Loucy (cell line): ENCODE measurements around the gene MVD.

Source experiments
- H2AFZ ChIP-seq: fragments of 200-600 bp; sonication (generic); 2 replicates; pipeline ENCODE4 v1.6.0; 2016; ENCODE audit warnings: antibody characterized with exemption, mild to moderate bottlenecking, low read length, moderate library complexity
- H3F3A ChIP-seq: fragments of 200-600 bp; 2 replicates; pipeline ENCODE4 v1.6.0; 2016; ENCODE audit warnings: antibody characterized with exemption, low read depth, mild to moderate bottlenecking
- H3K27me3 ChIP-seq: fragments of 200-600 bp; sonication (generic); 2 replicates; pipeline ENCODE4 v1.6.1; 2014; ENCODE audit warnings: low read length, mild to moderate bottlenecking; ENCODE audit not compliant: insufficient read depth, poor library complexity, severe bottlenecking
- H3K36me3 ChIP-seq: fragments of 200-600 bp; sonication (generic); 2 replicates; pipeline ENCODE4 v1.6.1; 2016; ENCODE audit warnings: low read length; ENCODE audit not compliant: insufficient read depth
- H3K4me1 ChIP-seq: fragments of 200-600 bp; sonication (generic); 2 replicates; pipeline ENCODE4 v1.5.1; 2014; ENCODE audit warnings: low read length, mild to moderate bottlenecking; ENCODE audit not compliant: insufficient read depth, poor library complexity, severe bottlenecking
- H3K4me2 ChIP-seq: fragments of 200-600 bp; sonication (generic); 2 replicates; pipeline ENCODE4 v1.6.0; 2014; ENCODE audit warnings: antibody characterized with exemption, low read length, low read depth, mild to moderate bottlenecking; ENCODE audit not compliant: poor library complexity, severe bottlenecking
- H3K4me3 ChIP-seq: fragments of 200-600 bp; sonication (generic); 2 replicates; pipeline ENCODE4 v1.5.1; 2014; ENCODE audit warnings: low read length, mild to moderate bottlenecking, mixed read lengths; ENCODE audit not compliant: poor library complexity, severe bottlenecking
- H3K79me2 ChIP-seq: fragments of 200-600 bp; sonication (generic); 2 replicates; pipeline ENCODE4 v1.6.1; 2014; ENCODE audit warnings: low read length; ENCODE audit not compliant: insufficient read depth
- H3K9ac ChIP-seq: fragments of 200-600 bp; sonication (generic); 2 replicates; pipeline ENCODE4 v1.6.0; 2014; ENCODE audit warnings: mild to moderate bottlenecking, low read depth, low read length, moderate library complexity; ENCODE audit not compliant: poor library complexity, severe bottlenecking
- H3K9me2 ChIP-seq: fragments of 200-600 bp; sonication (generic); replicated peaks from 2 replicates; pipeline ENCODE4 v1.6.1; 2016; ENCODE audit warnings: low read depth, low read length, mixed read lengths
- H3K9me3 ChIP-seq: fragments of 200-600 bp; sonication (generic); 2 replicates; pipeline ENCODE4 v1.6.1; 2014; ENCODE audit warnings: mild to moderate bottlenecking, antibody characterized with exemption, low read length, low read depth; ENCODE audit not compliant: insufficient read depth
- H4K20me1 ChIP-seq: fragments of 200-600 bp; sonication (generic); 2 replicates; pipeline ENCODE4 v1.6.0; 2014; ENCODE audit warnings: antibody characterized with exemption, low read length, mild to moderate bottlenecking; ENCODE audit not compliant: insufficient read depth, poor library complexity, severe bottlenecking
- CTCF ChIP-seq: fragments of 200-600 bp; sonication (generic); conservative IDR thresholded peaks from 2 replicates; pipeline ENCODE4 v1.5.1; 2014; ENCODE audit warnings: mild to moderate bottlenecking, antibody characterized with exemption, low read length
- EZH2phosphoT487 ChIP-seq: fragments of 200-600 bp; IDR thresholded peaks from 2 replicates; pipeline ENCODE4 v1.6.1; 2018; ENCODE audit warnings: antibody characterized with exemption, mild to moderate bottlenecking, moderate library complexity, borderline replicate concordance

Gene MVD

DNA sequence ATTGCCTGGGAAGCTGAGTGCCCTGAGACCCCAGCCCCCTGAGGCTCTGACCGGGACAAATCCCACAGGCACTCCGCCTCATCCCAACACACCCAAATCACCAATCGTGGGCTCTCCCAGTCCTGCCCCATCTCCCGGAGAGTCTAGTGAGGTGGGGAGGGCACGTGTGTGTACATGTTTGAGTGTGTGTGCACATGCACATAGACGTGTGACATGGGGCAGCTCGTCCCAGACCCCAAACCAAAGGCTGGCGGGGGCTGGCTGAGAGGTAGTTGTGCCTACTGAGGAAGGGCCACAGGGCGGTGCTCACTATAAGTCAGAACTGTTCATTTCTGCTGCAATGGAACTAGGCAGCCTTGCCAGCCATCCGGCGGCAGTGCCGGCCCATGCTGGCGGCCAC is 14.8 kb upstream of the MVD start:
- no peak overlapping the region for H2AFZ ChIP-seq

DNA sequence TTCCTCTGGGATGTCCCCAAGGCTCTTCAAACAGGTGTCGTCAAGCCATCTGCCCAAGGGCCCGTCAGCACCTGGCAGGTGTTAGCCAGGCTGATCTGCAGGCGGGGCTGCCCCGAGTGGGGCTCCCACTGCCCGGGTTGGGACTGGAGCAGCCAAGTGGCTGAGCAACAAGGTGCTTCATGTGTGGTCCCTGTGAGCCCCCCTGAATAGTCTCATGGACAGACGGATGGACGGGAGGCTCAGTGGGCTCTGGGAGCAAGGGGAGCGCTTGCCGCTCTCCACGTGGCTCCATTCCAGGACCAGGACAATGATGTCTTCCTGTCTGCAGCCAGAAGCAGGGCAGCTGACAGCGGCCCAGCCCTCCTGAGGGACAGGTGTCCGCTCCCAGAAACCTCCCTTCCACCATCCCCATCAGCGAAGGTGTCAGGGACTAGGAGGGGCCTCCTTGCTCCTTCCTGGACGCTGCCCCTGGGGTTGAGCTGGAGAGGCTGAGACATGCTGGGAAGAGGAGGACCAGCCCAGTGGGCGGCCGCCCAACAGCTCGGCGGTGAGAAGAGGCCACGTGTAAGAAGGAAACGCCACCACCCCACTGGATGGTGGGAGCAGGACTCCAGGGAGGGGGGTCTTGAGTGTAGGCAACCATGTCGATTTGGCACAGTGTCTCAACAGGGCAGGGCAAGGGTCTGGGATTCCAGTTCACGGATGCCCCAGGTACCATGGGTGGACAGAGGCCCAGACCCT is 13.8 kb upstream of the MVD start:
- Histone ChIP-seq H3K4me1 (no peaks in the 10 kb centered on the region), H3K79me2 (no peaks in the 10 kb centered on the region), H3K9me3 (no peaks in the 10 kb centered on the region), H3K27me3 (no peaks in the 10 kb centered on the region), H3K4me2 (no peak overlapping the region), H3F3A (no peaks in the 10 kb centered on the region), H4K20me1 (no peaks in the 10 kb centered on the region), H2AFZ (no peak overlapping the region), H3K36me3 (no peaks in the 10 kb centered on the region), H3K4me3 (no peak overlapping the region), H3K9me2 (no peaks in the 10 kb centered on the region), H3K9ac (no peak overlapping the region)
- TF ChIP-seq CTCF: no peak
- no peak for TF ChIP-seq EZH2phosphoT487

More for the DNA sequence above, 14.8 kb upstream of the MVD start:
- no peaks in the 10 kb centered on the region for H3K79me2 ChIP-seq
- no peaks in the 10 kb centered on the region for H3K9me3 ChIP-seq
- no peak overlapping the region for H3K4me3 ChIP-seq
- H3K27me3 ChIP-seq: no peaks in the 10 kb centered on the region
- no peak overlapping the region for H3K4me2 ChIP-seq
- TF ChIP-seq EZH2phosphoT487 (no peak), CTCF (no peak)
- no peaks in the 10 kb centered on the region for H3K9me2 ChIP-seq
- no peaks in the 10 kb centered on the region for H3F3A ChIP-seq
- no peaks in the 10 kb centered on the region for H4K20me1 ChIP-seq
- H3K9ac ChIP-seq: no peak overlapping the region
- H3K36me3 ChIP-seq: no peaks in the 10 kb centered on the region
- H3K4me1 ChIP-seq: no peaks in the 10 kb centered on the region

DNA sequence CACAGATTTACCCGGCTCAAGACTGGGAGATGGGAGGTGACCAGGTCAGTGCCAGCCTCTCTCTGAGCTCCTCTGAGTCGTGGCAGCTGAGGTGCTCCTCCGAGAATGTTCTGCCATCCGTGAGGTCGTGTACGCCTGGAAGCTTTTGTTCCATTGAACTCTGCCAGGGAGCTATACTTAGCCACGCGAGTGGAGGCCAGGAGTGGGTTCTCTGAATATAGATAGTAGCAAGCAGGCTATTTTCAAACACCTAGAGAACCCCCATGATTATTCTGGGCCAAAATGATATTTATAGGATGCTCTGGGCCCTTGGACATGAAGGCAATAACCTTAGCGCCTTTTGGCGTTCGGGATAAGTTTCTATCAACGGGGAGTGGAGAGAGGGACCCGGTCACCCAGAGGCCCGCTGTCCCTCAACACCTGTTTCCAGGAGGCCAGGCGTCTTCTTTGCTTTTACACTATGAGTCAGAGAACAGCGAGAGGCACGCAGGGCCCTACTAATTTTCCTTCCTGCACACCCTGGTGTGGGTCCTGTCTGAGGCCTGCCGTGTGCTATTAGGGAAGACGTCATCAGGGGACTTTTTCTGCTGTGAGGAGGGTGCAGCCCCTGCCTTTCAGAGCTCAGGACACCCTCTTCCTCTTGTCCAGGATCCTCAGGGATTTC is 11.0 kb upstream of the MVD start:
- Histone ChIP-seq H3K36me3 (no peaks in the 10 kb centered on the region), H3K9me2 (no peaks in the 10 kb centered on the region), H3K4me3 (no peak overlapping the region), H3K9ac (no peak overlapping the region), H4K20me1 (no peaks in the 10 kb centered on the region), H3K79me2 (no peaks in the 10 kb centered on the region), H3K9me3 (no peaks in the 10 kb centered on the region), H3K4me1 (no peaks in the 10 kb centered on the region), H3K4me2 (no peak overlapping the region), H3K27me3 (no peaks in the 10 kb centered on the region), H3F3A (no peaks in the 10 kb centered on the region), H2AFZ (no peak overlapping the region)
- TF ChIP-seq CTCF: no peak
- no peak for TF ChIP-seq EZH2phosphoT487
